ENCODE results near the gene CDKN2B.

CDKN2B gene

DNA sequence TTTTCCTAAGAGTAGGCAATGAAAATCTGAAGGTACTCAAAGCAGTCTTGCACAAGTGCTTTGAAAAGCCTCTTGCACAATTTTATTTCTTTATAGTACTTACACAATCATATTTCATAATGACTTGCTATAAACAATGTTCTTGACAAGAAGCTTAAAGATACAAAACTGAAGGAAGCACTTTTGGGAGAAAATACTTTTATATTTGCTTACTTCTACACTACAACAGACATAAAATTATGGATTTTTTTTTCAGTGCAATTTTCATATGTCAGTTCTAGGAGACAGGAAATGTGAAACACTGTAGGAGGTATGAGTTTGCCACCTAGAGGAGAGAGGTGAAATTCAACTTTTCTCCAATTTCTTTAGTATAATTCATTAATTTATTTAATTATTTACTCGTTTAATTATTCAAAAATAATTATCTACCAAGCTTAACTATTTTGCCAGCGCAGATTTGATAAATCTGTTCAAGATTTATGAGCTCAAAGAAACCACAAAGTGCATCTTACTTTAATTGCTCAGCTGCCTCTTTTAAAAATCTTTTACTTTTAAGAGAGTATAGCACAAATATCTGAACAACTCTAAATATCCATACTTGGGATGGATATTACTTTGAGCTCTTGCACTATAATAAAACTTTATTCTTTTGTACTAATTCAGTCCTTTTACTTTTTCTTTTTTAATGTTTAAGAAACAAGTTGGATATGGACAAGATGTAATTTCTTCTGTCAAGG lies 29.0 kb upstream of the CDKN2B start:
- peak; percentile 21; the same call in 1 of the 2 replicates for TF ChIP-seq CTCF (IDR thresholded peaks at IDR 0.05; ENCODE audit: low read length)
- TF ChIP-seq EZH2 (optimal IDR thresholded peaks at IDR 0.05; ENCODE audit: low read depth, low read length), result no peak
- H3K4me3 ChIP-seq (ENCODE audit: low read length), result no peak overlapping the region
- H3K9me3 ChIP-seq (replicated peaks; ENCODE audit: insufficient read depth, low read length), result no peaks in the 10 kb centered on the region
- H3K4me1 ChIP-seq (ENCODE audit: low read length), result peaks cover 34% of the 10 kb centered on the region
- H4K20me1 ChIP-seq (ENCODE audit: insufficient read depth, low read length), result no peaks in the 10 kb centered on the region
- no peaks in the 10 kb centered on the region for H3K79me2 ChIP-seq (ENCODE audit: low read length)
- no peak overlapping the region for H3K27ac ChIP-seq (ENCODE audit: low read length)
- H3K27me3 ChIP-seq (replicated peaks; ENCODE audit: insufficient read depth, low read length), result no peaks in the 10 kb centered on the region
- H3F3A ChIP-seq (ENCODE audit: insufficient read depth, low read length), result peaks cover 9% of the 10 kb centered on the region; the same call in 1 of the 2 replicates
- H3K9ac ChIP-seq (ENCODE audit: low read length), result no peak overlapping the region
- no peak for DNase-seq
- H2AFZ ChIP-seq (ENCODE audit: low read length), result no peak overlapping the region
- no peaks in the 10 kb centered on the region for H3K9me2 ChIP-seq (replicated peaks; ENCODE audit: insufficient read depth, low read length)
- no peak overlapping the region for H3K4me2 ChIP-seq (ENCODE audit: low read depth, low read length)
- no peaks in the 10 kb centered on the region for H3K36me3 ChIP-seq (replicated peaks; ENCODE audit: insufficient read depth, low read length)

GRCh38 chr9:22036866-22037626 lies 27.9 kb upstream of the CDKN2B start:
- no peak overlapping the region for H3K4me2 ChIP-seq (ENCODE audit: low read depth, low read length)
- H2AFZ ChIP-seq (ENCODE audit: low read length), result no peak overlapping the region
- H4K20me1 ChIP-seq (ENCODE audit: insufficient read depth, low read length), result no peaks in the 10 kb centered on the region
- peaks cover 9% of the 10 kb centered on the region; the same call in 1 of the 2 replicates for H3F3A ChIP-seq (ENCODE audit: insufficient read depth, low read length)
- peaks cover 39% of the 10 kb centered on the region for H3K4me1 ChIP-seq (ENCODE audit: low read length)
- no peaks in the 10 kb centered on the region for H3K79me2 ChIP-seq (ENCODE audit: low read length)
- no peaks in the 10 kb centered on the region for H3K27me3 ChIP-seq (replicated peaks; ENCODE audit: insufficient read depth, low read length)
- no peak overlapping the region for H3K27ac ChIP-seq (ENCODE audit: low read length)
- no peaks in the 10 kb centered on the region for H3K9me3 ChIP-seq (replicated peaks; ENCODE audit: insufficient read depth, low read length)
- TF ChIP-seq CTCF (IDR thresholded peaks at IDR 0.05; ENCODE audit: low read length) (no peak), EZH2phosphoT487 (IDR thresholded peaks at IDR 0.05; ENCODE audit: low read length) (no peak), EZH2 (optimal IDR thresholded peaks at IDR 0.05; ENCODE audit: low read depth, low read length) (no peak)
- no peak for DNase-seq
- H3K4me3 ChIP-seq (ENCODE audit: low read length), result no peak overlapping the region
- no peaks in the 10 kb centered on the region for H3K36me3 ChIP-seq (replicated peaks; ENCODE audit: insufficient read depth, low read length)
- H3K9ac ChIP-seq (ENCODE audit: low read length), result no peak overlapping the region
- no peaks in the 10 kb centered on the region for H3K9me2 ChIP-seq (replicated peaks; ENCODE audit: insufficient read depth, low read length)

GRCh38 chr9:22035591-22036011 lies 26.5 kb upstream of the CDKN2B start:
- Histone ChIP-seq H4K20me1 (ENCODE audit: insufficient read depth, low read length) (no peaks in the 10 kb centered on the region), H3K4me3 (ENCODE audit: low read length) (no peak overlapping the region; the same call in 1 of the 2 replicates), H3K27me3 (replicated peaks; ENCODE audit: insufficient read depth, low read length) (no peaks in the 10 kb centered on the region), H3K4me2 (ENCODE audit: low read depth, low read length) (peak overlapping the region; percentile 51), H3F3A (ENCODE audit: insufficient read depth, low read length) (peaks cover 9% of the 10 kb centered on the region; the same call in 1 of the 2 replicates), H3K9me3 (replicated peaks; ENCODE audit: insufficient read depth, low read length) (no peaks in the 10 kb centered on the region), H3K79me2 (ENCODE audit: low read length) (no peaks in the 10 kb centered on the region), H2AFZ (ENCODE audit: low read length) (no peak overlapping the region), H3K9me2 (replicated peaks; ENCODE audit: insufficient read depth, low read length) (no peaks in the 10 kb centered on the region), H3K9ac (ENCODE audit: low read length) (no peak overlapping the region), H3K27ac (ENCODE audit: low read length) (peak overlapping the region; percentile 43; the same call in 1 of the 2 replicates), H3K4me1 (ENCODE audit: low read length) (peaks cover 39% of the 10 kb centered on the region), H3K36me3 (replicated peaks; ENCODE audit: insufficient read depth, low read length) (no peaks in the 10 kb centered on the region)
- peak; percentile 45 for DNase-seq
- TF ChIP-seq CTCF (IDR thresholded peaks at IDR 0.05; ENCODE audit: low read length) (no peak), EZH2phosphoT487 (IDR thresholded peaks at IDR 0.05; ENCODE audit: low read length) (no peak), EZH2 (optimal IDR thresholded peaks at IDR 0.05; ENCODE audit: low read depth, low read length) (no peak)

Data from MM.1S (cell line).